Smooth muscle cell of the brain vasculature (primary cell): Measurements from ENCODE around the gene LHPP.

Source experiments
- DNase-seq: peaks from one replicate; pipeline ENCODE4 v3.0.0-alpha.2; 2012; ENCODE audit warnings: low read depth, low spot score

Gene LHPP

GRCh38 chr10:124655191-124656112 lies 193.8 kb downstream of the LHPP start:
- no peak for DNase-seq

- no peak for DNase-seq
Measured at GRCh38 chr10:124656113-124656490, 194.5 kb downstream of the LHPP start.

GRCh38 chr10:124656541-124656940 lies 194.9 kb downstream of the LHPP start:
- DNase-seq, result no peak

- DNase-seq, result no peak
Measured at GRCh38 chr10:124657806-124658205, 196.2 kb downstream of the LHPP start.

GRCh38 chr10:124658591-124659242 lies 197.1 kb downstream of the LHPP start:
- DNase-seq, result no peak

- DNase-seq, result no peak
Measured at GRCh38 chr10:124659380-124659779, 197.8 kb downstream of the LHPP start.

- no peak for DNase-seq
Measured at GRCh38 chr10:124660404-124661125, 198.9 kb downstream of the LHPP start.

GRCh38 chr10:124661660-124662180 lies 200.1 kb downstream of the LHPP start:
- no peak for DNase-seq

GRCh38 chr10:124663228-124663627 lies 201.6 kb downstream of the LHPP start:
- no peak for DNase-seq
